Stromal cell of bone marrow (primary cell): ENCODE measurements around the gene ZNF668.
"Not testable (repeated sequence)": the region's sequence is repeated elsewhere in the genome, so short reads cannot be mapped to it uniquely, and the experiment has no call there.

Experiments
- DNase-seq: peaks from one replicate; pipeline ENCODE4 v3.0.0-alpha.2; 2012; ENCODE audit warnings: low read depth

ZNF668 gene

GRCh38 chr16:31100876-31101641 is 27.0 kb upstream of the ZNF668 start:
- DNase-seq: not testable (repeated sequence)

DNA sequence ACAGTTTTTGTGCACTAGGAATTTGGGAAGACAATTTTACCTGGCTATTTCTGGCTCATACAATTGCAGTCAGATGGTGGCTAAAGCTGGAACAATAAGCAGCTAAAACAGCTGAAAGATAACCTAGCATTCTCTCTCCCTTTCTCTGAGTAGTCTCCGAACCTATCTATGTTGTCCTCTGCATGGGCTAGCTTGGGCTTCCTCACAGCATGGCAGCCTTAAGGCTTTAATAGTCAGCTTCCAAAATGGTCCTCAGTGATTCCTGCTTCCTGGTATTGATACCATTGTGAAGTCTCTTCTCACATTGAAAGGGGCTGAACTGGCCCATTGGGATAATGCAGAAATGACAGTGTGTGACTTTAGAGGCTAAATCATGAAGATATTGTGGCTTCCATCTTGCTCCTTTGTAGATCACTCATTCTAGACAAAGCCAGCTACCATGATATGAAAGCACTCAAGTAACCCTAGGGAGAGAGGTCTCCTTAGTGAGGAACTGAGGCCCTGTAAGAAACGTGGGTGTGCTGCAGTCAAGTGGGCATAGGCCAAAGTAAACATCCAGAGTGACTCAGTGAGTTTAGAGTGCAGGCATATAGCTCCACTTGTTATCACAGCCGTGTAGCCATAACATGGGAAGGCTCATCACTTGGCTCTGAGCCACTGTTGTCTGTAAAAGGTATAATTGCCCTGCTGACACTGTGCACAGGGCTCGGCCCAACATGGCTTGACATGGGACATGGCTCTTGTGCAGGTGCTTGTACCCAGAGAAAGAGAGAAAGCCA is 26.0 kb upstream of the ZNF668 start:
- no peak for DNase-seq

- DNase-seq: peak; percentile 98
These were observed 20.5 kb upstream of the ZNF668 start, which contains the start of gene VKORC1 for GRCh38 chr16:31094424-31095120. Gene VKORC1 (minus strand): TSS chr16:31094797. CDS start chr16:31094729, 68 bp downstream.

DNA sequence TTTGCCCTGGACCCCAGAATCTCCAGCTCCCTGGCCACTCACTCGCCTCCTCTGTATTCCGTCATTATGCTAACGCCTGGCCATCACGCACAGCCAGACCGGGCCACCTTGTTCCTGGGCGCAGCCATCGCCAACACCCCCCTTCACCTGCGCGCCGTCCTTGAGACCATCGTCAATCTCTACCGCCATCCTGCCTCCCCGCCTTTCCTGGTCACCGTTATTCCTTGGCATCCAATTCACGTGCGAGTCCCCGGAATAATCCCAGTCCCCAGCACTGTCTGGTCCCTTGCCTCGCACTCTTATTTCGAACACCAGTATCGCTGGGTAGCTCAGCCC is 20.0 kb upstream of the ZNF668 start:
- no peak for DNase-seq

GRCh38 chr16:31093132-31093703 is 19.2 kb upstream of the ZNF668 start:
- DNase-seq: no peak

DNA sequence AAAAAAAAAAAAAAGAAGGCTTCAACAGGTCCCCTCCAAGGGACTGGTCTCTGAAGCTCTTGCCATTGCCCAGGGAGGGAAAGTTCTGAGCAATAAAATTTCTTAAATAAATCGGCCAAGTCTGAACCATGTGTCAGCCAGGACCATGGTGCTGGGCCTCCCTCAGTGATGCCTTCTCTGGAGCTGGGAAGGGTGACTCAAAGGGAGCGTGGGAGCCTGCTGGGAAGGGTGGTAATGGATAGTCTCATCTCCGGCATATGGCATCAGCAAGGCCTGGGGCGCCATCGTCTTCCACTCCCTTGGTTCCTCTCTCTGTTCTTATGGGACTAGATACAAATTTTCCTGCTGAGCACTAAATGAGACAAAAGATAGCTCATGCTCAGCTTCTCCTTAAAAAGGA is 18.3 kb upstream of the ZNF668 start:
- DNase-seq: no peak

DNA sequence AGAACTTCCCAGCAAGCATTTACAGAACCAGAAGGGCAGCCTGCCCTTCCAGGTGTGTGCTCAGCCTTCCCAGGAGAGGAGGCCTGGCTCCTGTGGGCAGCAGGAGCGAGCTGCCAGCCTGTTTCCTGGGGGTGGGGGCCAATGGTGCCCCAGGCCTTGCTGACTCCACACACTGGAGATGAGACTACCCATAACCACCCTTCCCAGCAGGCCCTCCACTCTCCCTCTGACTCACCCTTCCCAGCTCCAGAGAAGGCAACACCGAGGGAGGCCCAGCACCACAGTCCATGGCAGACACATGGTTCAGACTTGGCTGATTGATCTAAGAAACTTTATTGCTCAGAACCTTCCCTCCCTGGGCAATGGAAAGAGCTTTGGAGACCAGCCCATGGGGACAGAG is 16.5 kb upstream of the ZNF668 start:
- DNase-seq: peak; percentile 42

- no peak for DNase-seq
These were observed 15.2 kb upstream of the ZNF668 start for GRCh38 chr16:31089199-31089598.

DNA sequence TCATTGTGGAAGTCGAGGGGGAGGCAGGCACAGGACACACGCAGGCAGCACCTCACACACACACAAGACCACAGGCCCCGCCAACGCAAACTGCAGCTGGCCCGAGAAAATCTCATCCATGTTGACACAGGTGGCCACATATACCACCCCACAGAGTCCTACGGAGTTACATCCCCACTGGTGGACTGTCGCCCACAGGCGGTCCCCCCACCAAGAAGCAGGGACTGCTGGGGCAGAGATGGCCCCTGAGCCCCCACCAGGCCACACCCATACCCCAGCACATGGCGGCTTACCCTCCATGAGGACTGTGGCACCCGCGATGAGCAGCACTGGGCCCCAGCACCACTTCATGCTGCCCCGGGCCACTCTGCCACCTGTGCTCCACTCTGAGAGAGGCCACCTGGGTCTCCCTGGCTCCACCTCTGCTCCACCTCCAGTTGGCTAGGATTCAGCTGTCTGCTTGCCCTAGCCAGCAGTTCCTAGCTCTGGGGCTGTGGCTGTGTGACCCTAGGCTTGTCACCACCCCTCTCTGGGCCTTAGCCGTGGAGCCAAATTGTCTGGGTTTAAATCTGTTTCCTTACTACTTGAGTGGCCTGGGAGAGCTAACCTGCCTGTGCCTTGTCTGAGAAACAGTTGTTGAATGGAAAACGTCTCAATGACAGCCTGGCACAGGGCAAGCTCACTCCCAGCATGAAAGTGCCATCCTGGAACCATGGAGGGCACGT is 14.6 kb upstream of the ZNF668 start, which contains the start of gene PRSS53:
Gene PRSS53, minus strand, starts transcription at position 485 of the 725 bp plus-strand sequence. Its CDS starts 134 bp downstream, at position 351.
- DNase-seq: no peak

- no peak for DNase-seq
These were observed 13.9 kb upstream of the ZNF668 start for GRCh38 chr16:31087971-31088370.

DNA sequence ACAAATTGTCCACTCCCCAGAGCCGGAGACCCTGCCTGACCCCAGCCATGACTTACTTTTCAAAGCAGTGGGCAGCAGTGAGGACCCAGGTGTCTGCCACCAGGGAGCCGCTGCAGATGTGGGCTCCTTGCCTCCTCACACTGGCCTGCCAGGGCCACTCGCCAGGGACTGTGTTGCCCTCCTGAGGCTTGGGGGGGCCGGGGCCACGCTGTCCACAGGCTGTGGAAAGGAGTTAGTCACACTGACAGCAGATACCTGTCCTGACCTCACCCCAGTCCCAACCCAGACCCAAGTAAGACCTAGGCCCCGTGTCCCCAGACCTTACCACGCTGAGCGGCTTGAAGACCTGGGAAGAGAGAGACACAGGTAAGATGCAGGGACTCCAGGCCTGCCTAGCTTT is 13.4 kb upstream of the ZNF668 start:
- no peak for DNase-seq

DNA sequence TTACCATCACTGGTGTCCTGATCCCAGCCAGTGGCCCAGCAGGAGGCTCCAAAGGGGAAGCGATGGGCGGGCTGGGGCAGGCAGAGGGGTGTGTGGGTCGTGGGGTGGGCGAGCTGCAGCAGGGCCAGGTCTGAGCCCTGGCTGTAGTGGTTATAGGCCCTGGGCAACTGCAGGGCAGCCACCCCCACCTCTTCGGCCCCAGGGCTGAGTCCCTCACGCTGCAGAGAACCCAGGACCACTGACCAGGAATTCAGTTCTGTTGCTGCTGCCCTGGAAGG is 12.5 kb upstream of the ZNF668 start:
- DNase-seq: no peak

DNA sequence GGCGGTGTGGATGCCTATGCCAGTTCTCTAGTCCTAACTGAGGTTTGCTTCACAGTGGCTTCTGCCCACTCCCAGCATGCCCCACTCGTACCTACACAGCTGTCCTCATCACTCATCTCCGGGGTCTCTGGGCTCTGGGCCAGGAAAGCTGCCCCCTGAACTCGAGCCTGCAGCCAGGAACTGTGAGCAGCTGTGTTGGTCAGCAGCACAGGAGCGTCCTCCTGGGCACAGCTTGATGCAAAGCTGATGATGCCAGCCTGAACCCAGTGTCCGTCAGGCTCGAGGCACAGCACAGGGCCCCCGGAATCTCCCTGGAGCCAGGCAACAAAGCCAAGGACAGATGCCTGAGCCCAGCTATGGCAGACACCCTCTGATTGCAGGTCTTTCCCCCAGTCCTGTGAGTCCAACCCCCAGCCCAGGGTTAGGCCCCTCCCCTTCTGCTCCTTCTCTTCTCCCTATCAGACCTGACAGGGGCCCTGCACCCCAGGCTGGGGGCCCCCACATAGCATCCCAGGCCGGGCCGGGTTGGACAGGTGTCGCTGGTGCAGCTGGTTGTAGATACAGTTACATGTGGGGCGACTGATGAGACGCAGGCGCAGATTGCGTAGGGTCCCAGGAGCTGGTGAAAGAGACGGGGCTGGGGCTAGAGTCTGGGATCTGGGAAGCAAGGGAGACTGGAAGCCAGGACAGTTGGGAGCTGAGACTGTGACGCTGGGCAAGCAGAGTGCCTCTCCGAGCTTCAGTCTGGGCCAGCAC is 12.0 kb upstream of the ZNF668 start:
- no peak for DNase-seq

GRCh38 chr16:31085411-31085810 is 11.4 kb upstream of the ZNF668 start:
- no peak for DNase-seq

GRCh38 chr16:31084584-31085302 is 10.7 kb upstream of the ZNF668 start:
- DNase-seq: no peak

DNA sequence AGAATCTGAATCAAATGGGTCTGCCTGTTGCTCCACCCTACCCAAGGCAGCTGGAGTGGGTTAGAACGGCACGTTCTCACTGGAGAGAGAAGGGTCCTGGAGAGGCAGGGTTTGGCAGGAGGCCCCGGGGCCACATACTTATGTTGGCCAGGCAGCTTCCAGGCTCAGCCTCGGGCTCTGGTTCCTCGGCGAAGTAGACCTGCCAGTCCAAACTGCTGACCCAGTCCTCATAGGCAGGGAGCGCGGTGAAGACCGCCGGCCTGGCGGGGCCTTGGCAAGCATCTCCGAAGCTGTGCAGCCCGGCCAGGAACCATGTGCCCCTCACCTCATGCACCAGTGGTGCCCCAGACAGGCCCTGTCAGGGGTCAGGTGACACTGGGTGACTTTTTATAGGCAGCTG is 9.9 kb upstream of the ZNF668 start:
- DNase-seq: no peak

DNA sequence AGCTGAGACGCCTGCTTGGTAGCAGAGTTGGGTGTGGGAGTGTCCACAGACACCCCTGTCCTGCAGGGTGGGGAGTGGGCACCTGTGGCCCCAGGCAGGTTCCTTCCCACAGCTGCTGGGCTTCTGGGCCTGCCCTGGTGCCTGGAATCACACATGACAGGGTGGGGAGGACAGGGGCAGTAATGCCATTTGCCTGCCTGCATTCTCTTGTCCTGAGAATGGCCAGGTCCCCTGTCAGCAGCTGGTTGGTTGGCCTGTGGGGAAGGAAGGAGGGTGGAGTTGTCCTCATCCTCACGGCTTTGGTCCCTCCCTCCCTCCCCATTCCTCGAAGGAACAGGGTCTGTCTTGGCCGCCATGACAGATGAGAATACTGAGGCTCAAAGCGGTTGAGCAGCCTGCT is 9.5 kb upstream of the ZNF668 start:
- DNase-seq: no peak

DNA sequence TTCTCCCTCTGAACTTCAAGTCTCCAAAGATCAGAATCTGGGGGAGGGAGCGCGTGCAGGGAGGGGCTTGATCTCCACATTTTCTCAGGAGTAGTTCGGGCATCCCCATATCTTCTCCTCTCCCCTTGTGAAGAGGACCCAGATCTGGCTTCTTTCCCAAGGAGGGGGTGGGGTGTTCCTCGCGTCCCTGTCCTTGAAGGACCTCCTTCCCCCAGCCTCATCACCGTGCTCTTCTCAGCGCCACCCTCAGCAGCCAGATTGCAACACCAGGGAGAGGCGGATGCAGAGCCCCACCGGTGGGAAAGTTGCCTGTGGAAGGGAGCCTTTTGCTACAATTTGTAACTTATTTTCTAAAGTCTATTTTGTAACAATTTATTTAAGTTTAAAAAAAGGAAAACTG is 9.0 kb upstream of the ZNF668 start:
- DNase-seq: no peak

- no peak for DNase-seq
These were observed 8.5 kb upstream of the ZNF668 start for GRCh38 chr16:31082368-31083045.
